GM21737 (cell line): ENCODE results near the gene TACR2.

Experiments used
- ATAC-seq: cut with Tn5 transposase; IDR thresholded peaks from one replicate; pipeline ENCODE4 v1.9.1; 2021; ENCODE audit warnings: mild to moderate bottlenecking, moderate library complexity; ENCODE audit not compliant: unreplicated experiment

Gene TACR2

DNA sequence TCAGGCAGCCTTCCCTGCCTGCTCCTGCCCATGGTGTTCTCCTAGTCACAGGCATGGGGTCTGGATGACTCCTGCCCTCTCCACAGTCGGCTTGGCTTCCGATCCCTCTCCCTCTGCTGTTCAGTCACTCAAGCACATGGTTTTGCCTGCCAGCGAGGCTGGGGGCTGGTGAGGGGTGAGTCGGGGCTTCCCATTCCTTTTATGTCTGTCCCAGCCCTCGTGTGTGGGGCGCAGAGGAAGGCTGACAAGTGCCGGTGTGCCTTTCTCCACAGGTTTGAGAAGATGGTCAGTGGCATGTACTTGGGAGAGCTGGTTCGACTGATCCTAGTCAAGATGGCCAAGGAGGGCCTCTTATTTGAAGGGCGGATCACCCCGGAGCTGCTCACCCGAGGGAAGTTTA is 40.1 kb downstream of the TACR2 start:
- ATAC-seq: no peak

DNA sequence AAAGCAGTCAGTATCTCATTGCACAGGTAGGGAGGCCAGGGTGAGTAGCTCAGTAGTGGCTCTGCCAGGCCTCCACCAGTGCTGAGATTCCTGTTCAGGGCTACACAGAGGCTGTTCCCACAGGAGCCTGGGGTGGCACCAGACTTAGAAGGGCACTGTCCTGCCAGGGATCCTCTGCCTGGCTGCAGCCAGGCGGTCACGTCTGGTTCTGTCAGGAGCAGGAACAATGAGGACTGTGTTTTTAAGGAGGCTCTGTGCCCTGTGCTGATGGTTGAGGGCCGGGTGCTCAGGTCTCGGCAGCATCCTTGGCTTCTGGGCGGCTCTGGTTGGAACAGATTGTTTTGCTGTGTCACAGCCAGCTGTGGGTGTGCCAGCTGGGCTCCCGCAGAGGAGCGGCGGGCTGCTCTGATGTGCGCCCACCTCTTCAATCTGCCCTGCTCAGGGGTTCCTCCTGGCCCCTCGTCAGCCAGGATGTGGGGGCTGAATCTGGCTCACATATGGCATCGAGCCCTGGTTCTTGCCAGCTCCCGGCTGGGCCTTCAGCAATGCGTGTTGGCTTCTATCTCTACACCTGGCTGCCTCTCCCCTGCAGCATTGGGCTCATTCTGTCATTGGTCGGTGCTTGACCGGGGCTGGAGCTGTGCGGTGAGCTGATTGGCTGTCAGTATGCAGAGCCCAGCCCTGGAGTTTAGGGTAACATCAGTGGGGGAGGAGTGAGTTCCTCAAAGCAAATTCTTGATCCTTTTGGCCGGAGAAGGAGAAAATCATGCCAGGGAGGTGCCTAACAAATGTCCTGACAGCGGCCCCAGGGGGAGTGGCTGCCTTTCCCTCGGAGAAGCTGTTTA is 41.2 kb downstream of the TACR2 start:
- no peak for ATAC-seq

DNA sequence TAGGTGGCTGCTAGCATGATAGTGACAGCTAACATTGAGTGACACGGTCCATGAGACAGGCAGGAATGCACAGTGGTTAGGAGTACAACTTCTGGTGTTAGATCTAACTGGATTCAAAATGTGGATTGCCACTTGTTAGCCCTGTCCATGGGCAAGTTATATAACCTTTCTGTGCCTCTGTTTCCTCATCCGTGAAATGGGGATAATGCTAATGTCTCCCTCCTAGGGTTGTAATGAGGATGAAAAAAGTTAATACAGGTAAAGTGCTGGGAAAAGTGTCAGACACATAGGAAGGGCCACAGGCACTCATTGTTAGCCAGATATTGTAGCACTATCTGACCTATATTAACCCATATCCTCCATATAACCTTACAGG is 41.8 kb downstream of the TACR2 start:
- no peak for ATAC-seq

DNA sequence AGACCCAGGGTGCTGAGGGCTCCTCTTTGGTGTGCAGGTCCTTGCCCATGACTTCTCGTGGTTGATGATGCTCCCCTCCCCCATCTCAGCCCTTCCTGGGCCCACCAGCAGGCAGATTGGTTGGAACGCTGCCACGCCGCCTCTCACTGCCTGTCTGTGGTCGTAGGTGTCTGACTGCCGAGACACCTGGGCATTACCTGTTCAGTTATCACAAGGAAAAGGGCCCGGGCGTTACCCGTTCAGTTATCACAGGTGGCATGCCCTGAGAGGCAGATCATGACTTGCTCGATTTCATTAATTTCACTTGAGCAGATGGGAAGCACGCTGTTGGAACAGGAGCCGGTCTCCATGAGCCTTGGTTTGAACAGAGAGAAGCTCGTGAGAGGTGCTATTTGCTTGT is 42.5 kb downstream of the TACR2 start:
- ATAC-seq: no peak

DNA sequence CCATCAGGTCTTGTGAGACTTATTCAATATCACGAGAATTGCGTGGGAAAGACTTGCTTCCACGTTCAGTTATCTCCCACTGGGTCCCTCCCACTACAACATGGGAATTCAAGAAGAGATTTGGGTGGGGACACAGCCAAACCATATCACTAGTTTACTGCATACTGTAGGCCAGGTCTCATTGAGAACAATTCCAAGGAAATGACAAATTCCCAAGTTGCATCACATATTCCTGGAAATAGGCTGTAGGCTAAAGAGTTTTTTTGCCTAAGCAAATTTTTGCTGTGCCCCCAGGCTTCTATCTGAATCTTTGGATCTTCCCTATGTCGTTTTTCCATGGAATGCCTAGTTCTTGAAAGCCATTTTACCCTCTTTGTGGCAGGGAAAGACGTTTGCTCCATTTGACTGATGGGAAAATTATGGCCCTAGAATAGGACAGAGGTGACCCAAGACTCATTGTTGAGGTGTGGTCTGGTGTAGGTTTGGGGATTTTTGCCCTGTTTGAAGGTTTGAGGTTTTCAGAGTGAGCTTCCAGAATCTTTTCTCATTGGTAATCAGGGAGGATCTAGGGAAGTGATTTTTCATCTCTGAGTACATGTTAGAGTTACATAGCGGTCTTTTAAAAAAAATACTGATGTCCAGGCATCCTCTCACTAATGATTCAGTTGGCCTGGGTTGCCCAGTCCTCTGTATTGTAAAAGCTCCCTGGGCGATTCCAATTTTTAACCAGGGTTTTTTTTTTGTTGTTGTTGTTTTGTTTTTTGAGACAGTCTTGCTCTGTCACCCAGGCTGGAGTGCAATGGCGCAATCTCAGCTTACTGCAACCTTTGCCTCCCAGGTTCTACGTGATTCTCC is 44.4 kb downstream of the TACR2 start:
- no peak for ATAC-seq

DNA sequence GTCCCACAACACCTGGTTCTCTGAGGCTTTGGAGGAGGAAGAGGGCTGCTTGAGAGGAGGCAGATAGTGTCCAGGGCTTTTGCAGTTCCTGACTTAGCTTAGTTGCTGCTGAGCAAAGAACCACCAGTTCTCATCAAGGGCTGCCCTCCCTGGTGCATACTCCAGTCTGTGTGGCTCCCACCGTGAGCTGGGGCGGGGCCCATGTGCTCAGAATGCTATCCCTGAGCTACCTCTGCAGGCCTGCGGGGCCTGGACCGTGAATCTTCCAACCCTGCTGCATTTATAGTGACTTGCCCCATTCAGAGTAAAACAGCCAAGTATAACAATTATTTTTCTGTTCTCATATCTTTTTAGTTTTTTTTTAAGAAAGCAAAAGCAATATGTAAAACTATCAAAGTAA is 49.2 kb downstream of the TACR2 start:
- ATAC-seq: no peak

DNA sequence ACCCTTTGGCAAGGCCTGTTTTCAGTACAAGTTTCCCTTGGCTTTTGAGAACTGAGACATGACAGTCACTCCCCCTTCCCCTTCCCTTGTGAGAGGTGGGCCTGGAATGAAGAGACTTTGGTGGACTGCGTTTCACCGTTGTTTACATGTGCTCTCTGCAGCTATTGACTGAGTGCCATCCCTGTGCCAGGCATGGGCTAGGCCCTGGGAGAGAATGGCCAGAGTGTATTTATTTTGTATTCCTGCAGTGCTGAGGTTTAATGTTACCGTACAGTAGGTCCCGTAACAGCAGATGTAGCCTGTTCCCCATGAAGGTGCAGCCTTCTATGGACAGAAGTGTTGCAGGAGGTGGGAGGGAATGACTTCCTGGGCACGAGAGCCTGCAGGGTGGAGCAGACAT is 50.0 kb downstream of the TACR2 start:
- no peak for ATAC-seq

DNA sequence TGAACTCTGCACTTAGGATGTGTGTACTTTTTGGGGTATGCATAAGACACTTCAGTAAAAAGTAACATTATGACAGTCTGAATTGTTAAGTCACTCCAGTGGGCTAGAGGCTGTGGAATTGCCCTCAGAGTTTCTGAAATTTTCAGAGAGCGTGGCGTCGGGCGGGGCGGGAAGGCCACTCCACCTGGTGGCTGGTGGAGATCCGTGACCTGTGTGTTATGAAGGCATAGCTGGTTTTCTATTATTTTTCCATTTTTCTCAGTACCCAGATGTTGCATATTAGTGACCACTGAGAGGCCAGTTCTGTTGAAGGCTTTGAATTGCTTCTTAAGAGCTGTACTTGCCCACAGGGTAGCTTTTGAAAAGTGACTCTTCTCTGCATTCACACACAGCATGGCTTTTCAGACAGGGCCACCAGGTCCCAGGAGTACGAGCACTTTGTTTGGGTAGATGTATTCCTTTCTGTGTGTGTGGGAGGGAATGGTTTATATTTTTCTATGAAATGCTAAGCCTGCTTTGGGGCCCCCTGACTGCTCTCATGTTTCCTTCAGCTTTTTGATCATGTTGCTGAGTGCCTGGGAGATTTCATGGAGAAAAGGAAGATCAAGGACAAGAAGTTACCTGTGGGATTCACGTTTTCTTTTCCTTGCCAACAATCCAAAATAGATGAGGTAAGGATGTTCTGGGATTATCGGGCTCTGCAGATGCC is 52.3 kb downstream of the TACR2 start:
- no peak for ATAC-seq

DNA sequence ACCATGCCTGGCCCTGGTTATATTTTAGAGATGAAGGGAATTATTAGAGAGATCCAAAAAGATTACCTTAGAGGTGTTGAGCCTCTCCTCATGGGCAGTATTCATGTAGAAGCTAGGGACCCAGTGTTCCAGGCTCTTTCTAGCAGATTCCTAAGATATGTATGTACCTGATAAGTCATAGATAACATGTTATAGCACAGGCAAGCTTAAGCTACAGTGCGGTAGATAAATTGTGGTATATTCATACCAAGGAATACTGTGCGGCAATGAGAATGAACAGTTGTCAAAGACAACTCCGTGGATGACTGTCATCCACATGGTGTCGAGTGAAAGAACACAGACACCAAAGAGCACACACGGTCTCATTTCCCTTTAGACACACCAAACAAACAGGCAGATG is 53.1 kb downstream of the TACR2 start:
- no peak for ATAC-seq

DNA sequence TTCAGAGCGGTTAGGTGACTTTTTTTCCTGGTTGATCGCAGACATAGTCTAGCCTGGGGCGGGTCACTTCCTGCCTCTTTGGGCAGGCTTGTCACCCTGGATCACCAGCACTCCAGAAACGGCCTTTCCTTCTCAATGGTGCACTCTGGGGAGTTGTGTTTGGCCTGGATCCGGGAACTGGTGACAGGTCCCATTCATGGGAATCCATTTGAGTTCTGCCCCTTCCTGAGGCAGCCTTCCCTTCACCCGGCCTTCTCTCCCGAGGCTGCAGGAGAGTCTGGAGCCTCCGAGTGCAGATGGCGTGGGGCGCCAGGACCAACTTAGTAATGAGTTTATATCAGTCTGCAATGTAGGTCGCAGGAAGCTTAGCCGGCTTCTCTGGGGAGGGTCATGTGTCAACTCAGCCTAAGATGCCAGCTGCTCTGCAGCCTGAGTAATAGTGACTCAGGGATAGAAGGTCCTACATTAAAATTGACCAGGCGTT is 54.2 kb downstream of the TACR2 start:
- ATAC-seq: no peak

DNA sequence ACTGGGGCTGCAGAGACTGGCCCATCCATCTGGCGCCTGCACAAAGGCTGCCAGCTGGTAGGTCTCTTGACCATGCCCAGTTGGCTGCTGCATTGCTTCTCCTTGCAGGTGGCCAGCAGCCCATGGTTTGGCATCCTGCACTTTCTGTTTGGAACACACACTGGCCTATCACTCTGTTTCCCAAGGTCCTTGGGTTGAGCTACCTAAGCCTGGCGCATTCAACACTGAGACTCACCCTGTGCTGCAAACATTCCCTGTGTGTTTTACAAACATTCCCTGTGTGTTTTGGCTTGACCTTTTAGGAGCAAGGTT is 55.5 kb downstream of the TACR2 start:
- no peak for ATAC-seq

DNA sequence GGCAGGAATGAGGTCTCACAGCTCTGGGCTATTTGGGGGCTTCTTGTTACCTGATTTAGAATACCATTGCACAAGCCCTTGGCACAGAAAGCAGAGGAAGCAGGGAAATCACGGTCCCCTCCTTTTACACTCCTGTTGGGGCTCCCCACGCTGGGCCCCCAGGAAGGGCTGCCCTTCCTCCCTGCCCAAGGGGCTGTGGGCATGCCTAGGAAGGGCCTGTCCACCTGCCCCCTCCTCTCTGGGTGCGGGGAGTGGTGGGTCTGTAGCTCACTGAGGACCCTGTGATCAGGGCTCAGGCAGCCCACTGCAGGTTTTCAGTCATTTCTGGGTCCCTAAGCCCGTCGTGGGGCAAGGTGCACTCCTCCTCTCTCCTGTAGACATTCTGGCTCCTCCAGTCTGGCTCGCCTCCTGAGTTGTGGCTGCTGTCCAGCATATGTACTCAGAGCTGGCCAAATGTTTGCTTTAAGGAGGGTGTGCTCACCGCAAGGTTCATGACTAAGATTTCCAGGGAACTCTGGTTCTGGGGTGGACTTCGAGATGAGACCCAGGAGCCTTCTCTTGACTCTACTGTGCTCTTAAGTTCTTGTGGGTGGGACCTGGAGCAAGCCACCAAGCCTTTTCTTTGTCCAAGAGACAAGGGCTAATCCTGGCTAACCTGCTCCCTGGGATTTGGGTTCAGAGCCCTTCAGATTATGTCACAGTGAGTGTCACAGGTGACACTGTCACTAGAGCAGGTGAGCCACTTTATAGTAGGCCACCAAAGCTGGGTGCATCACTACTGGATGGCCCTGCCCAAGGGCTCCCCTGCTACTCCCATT is 56.0 kb downstream of the TACR2 start:
- no peak for ATAC-seq

DNA sequence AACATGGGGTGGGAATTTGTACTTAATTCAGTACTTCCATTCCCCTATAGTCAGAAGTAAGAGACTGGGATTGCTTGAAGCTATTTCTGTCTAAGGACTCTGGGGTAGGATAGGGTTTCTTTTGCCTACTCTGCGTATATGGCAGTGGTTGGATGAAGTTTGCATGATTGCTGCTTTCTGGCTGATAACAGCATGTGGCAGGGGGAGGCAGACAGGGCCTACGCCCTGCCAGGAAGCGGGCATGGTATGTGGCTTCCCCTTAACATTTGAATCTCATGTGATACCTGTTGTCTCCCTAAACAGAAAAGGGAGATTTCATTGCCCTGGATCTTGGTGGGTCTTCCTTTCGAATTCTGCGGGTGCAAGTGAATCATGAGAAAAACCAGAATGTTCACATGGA is 57.1 kb downstream of the TACR2 start:
- no peak for ATAC-seq

DNA sequence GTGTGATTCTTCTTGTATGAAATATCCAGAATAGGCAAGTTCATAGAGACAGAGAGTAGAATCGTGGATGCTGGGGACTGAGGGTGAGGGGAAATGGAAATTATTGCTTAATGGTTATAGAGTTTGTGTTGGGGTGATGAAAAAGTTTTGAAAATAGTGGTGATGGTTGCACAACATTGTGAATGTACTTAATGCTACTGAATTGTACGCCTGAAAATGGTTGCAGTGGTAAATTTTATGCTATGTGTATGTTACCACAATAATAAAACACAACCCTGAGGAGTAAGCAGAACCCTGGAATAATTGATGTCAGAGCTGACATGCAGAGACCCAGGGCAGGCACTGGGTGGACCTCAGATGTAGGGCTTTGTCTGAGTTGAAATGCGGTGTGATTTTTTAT is 57.6 kb downstream of the TACR2 start:
- ATAC-seq: no peak

DNA sequence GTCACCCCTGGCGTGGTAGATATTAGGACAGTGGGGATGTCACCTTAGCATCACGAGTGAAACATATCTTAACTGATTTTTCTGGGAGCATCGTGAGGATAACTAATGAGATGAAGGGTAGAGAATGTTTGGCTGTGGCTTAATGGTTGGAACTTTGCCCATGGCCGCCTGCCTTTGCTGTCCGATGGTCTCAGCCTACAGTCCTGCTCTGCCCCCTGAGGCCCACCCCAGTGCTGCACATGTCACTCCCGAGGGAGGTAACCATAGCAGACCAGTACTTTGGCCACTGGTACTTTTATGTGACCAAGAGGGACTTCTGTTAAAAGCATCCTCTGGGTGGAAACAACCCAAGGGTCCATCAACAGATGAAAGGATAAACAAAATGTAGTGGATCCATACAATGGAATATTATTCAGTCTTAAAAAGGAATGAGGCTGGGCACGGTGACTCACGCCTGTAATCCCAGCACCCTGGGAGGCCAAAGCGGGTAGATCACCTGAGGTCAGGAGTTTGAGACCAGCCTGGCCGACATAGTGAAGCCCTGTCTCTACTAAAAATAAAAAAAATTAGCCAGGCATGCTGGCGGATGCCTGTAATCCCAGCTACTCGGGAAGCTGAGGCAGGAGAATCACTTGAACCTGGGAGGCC is 58.4 kb downstream of the TACR2 start:
- no peak for ATAC-seq

DNA sequence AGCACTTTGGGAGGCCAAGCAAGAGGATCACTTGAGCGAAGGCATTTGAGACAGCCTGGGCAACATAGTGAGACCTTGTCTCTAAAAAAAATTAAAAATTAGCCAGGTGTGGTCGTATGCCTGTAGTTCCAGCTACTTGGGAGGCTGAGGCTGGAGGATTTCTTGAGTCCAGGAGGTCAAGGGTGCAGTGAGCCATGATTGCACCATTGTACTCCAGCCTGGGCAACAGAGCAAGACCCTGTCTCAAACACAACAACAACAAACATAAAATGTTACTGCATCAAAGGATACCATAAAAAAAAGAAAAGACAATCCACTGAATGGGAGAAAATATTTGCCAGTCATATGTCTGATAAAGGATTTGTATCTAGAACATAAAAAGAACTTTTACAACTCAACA is 60.5 kb downstream of the TACR2 start:
- no peak for ATAC-seq

DNA sequence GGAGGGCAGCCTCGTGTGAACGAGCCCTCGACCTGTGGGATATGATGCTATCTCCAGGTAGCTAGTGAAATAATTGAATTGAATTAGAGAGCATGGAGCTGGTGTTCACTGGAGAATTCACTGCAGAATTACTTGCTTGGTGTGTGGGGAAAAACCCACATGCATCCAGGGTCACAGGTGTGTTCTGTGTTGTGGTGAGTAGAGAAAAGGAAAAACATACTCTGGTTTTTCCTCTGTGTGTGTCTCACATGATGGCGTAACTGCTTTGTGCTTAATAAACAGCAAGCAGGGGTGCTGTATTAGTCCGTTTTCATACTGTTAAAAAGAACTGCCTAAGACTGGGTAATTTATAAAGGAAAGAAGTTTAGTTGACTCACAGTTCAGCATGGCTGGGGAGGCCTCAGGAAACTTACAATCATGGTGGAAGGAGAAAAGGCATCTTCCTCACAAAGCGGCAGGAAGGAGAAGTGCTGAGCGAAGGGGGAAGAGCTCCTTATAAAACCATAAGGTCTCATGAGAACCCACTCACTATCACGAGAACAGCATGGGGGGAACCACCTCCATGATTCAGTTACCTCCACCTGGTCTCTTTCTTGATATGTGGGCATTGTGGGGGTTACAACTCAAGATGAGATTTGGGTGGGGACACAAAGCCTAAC is 62.6 kb downstream of the TACR2 start:
- ATAC-seq: no peak
